GM21423 (cell line): ENCODE data around the gene RSPH1.

ENCODE experiments used
- ATAC-seq: cut with Tn5 transposase; IDR thresholded peaks from one replicate; pipeline ENCODE4 v1.9.1; 2021; ENCODE audit warnings: mild to moderate bottlenecking, moderate library complexity; ENCODE audit not compliant: unreplicated experiment

RSPH1 gene

DNA sequence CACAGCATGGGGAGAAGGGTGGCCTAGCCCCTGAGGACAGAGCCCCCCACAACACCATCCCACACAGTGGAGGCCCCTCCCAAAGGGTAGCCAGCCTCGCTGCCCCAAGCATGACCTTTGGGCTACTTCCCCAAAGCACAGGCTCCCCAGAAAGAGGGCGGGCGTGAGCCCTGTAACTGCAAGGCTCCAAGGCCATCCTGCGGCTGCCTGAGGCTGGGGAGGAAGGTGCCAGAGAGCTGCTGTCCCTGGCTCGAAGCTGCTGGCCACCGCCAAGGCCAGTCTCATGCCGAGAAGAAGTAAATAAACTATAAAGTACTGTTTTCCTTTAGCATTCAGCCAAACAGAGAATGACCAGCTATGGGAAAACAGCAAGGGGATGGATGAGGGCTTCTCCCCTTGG, 64.8 kb downstream of the RSPH1 start:
- ATAC-seq, result no peak

DNA sequence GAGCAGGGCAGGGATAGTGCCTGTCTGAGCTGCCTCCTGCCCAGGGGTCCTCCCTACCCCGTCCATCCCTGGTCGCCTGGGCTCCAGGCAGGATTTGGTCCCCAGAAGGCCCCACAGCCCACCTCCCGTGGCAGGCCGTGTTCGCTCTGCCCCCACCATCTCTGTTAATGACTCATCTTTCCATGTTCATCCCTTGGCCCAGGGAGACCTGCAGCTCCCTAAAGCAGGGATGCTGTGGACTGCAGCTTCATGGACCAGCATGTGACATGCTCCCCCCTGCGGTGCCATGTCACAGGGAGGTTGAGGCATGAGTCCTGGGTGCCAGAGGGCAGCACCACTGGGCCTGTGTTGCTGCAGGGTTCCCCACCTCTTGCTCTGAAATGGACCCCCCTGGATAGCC, 65.5 kb downstream of the RSPH1 start:
- no peak for ATAC-seq

- ATAC-seq, result no peak
These were observed 66.2 kb downstream of the RSPH1 start for GRCh38 chr21:42429856-42430255.

GRCh38 chr21:42429021-42429420, 67.0 kb downstream of the RSPH1 start:
- no peak for ATAC-seq

DNA sequence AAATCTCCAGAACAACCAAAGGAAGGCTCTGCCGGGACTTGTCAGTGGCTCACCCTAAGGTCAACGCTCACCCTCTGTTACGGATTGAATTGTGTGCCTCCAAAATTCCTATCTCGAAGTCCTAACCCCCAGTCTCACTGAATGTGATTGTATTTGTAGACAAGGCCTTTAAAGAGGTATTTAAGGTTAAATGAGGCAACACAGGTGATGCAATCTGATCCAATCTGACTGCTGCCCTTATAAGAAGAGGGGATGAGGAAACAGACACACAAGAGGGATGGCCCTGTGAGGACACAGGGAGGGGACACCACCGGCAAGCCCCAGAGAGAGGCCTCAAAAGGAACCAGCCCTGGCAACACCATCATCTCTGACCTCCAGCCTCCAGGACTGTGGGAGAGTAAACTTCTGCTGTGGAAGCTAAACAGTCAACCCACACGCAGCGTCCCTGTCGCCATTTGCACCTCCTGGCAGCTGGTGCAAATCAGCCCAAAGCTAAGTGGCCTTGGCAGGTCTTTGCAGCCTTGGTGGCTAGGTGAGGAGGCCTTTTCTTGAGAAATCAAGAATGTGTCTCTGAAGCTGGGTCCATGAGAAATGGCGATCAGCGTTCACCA, 68.1 kb downstream of the RSPH1 start:
- no peak for ATAC-seq

DNA sequence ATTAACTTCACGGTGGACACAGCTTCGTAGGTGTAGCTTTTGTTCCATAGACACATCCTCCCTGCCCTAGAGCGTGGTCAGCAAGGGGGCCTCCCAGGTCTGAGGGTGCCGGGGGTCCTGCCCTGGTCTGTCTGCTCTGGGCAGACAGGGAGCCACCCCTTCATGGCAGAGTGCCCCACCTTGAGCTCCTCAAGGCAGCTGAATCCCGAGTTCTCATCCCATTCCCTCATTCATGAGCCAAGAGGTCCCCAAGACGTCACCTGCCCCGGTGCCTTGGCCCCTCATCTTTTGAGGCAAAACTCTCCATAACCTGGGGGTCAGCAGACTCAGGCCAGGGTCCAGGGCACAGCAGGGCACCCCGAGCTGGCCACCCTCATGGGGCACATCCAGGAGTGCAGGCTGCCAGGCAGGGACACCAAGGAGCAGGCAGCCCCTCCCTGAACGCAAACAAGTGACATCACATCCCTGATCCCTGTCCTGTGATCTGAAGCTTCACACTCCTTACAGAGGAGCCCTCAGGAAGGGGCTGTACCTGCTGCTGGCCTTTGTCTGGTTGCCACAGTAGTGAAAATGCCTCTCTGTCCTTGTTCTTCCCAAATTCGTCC, 69.0 kb downstream of the RSPH1 start:
- ATAC-seq, result no peak

- ATAC-seq, result no peak
These were observed 69.6 kb downstream of the RSPH1 start for GRCh38 chr21:42426424-42426823.

DNA sequence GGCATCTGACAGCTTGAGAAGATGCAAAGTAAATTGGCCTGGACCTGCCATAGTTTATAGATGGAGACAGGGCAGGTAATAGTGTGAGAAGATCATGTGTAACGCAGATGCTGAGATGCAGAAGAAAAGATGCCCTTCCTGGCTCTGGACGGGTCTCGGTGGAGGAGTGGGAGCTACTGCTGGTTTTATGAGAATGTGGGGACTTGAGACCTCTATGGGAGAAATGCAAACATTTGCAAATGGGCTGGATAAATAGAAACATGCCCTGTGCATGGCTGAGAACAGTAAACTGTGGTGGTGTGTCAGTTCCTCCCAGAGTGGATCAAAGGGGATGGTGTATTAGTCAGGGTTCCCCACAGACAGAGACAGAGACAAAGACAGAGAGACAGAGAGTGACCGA, 70.4 kb downstream of the RSPH1 start:
- ATAC-seq, result peak; percentile 12

GRCh38 chr21:42424914-42425541, 71.0 kb downstream of the RSPH1 start:
- peak; percentile 37 for ATAC-seq

- ATAC-seq, result no peak
These were observed 72.3 kb downstream of the RSPH1 start for GRCh38 chr21:42423685-42424084.

DNA sequence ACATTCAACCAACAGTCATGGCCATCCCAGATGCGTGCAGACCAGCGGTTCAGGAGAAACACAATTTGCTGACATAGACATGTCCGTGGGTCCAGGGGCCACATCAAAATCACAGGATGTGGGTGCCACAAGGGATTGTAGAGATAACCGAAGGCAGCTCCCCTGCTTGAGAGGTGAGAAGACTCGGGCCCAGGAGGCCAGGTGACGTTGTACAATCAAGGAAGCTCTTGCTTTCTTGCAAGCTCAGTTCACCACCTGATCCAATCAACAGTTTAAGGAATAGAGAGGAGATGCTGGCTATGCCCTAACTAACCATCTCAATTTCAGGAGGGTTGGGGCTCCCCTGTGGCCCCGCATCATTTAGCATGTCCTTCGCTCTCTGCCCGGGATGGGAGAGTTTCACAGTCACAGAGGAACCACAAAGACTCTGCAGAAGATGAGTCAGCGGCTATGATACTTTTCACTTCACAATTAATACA, 72.8 kb downstream of the RSPH1 start:
- peak; percentile 47 for ATAC-seq
